GM19240 (cell line): ENCODE measurements around the gene RGS6.

ENCODE experiments used
- DNase-seq: peaks from one replicate; pipeline ENCODE4 v3.0.0; 2011; ENCODE audit warnings: low spot score; ENCODE audit not compliant: insufficient read length

Gene RGS6

GRCh38 chr14:72237722-72238666, 305.8 kb downstream of the RGS6 start:
- no peak for DNase-seq

- DNase-seq: no peak
These were observed 311.4 kb downstream of the RGS6 start for GRCh38 chr14:72243309-72244293.

GRCh38 chr14:72247896-72248465, 315.8 kb downstream of the RGS6 start:
- DNase-seq: no peak

GRCh38 chr14:72253503-72253902, 321.3 kb downstream of the RGS6 start:
- DNase-seq: no peak

GRCh38 chr14:72254202-72254936, 322.1 kb downstream of the RGS6 start:
- no peak for DNase-seq

GRCh38 chr14:72254937-72255472, 322.8 kb downstream of the RGS6 start:
- no peak for DNase-seq

- DNase-seq: no peak
These were observed 323.8 kb downstream of the RGS6 start for GRCh38 chr14:72256055-72256454.

GRCh38 chr14:72261068-72261467, 328.8 kb downstream of the RGS6 start:
- DNase-seq: no peak

- no peak for DNase-seq
These were observed 330.5 kb downstream of the RGS6 start for GRCh38 chr14:72262771-72263170.

GRCh38 chr14:72264716-72265115, 332.5 kb downstream of the RGS6 start:
- DNase-seq: no peak

- DNase-seq: no peak
These were observed 338.0 kb downstream of the RGS6 start for GRCh38 chr14:72270147-72270727.

GRCh38 chr14:72270749-72271148, 338.5 kb downstream of the RGS6 start:
- DNase-seq: no peak

GRCh38 chr14:72275242-72275641, 343.0 kb downstream of the RGS6 start:
- DNase-seq: no peak

- no peak for DNase-seq
These were observed 346.1 kb downstream of the RGS6 start for GRCh38 chr14:72278316-72278715.

GRCh38 chr14:72284176-72284575, 351.9 kb downstream of the RGS6 start:
- no peak for DNase-seq

GRCh38 chr14:72290241-72290640, 358.0 kb downstream of the RGS6 start:
- DNase-seq: no peak

GRCh38 chr14:72291908-72292688, 359.9 kb downstream of the RGS6 start:
- DNase-seq: no peak

GRCh38 chr14:72292689-72293024, 360.4 kb downstream of the RGS6 start:
- no peak for DNase-seq

- no peak for DNase-seq
These were observed 369.1 kb downstream of the RGS6 start for GRCh38 chr14:72301352-72301751.

- DNase-seq: no peak
These were observed 371.7 kb downstream of the RGS6 start for GRCh38 chr14:72303930-72304329.
